SU-DHL-6 (cell line): ENCODE results near the gene CYP19A1.

Experiments
- CTCF ChIP-seq: fragments of 200-600 bp; sonication (generic); IDR thresholded peaks from one replicate; pipeline ENCODE4 v1.5.1; 2017; ENCODE audit warnings: antibody characterized with exemption, mild to moderate bottlenecking, low read length, moderate library complexity; ENCODE audit not compliant: insufficient read depth, poor library complexity, severe bottlenecking
- EZH2phosphoT487 ChIP-seq: fragments of 200-600 bp; sonication (generic), shearing (Covaris generic); conservative IDR thresholded peaks from 2 replicates; pipeline ENCODE4 v1.6.1; 2018; ENCODE audit warnings: mild to moderate bottlenecking, antibody characterized with exemption, low read length, moderate library complexity, mixed read lengths

GRCh38 chr15:51263726-51264125, 74.7 kb downstream of the CYP19A1 start:
- TF ChIP-seq CTCF, result no peak
- no peak for TF ChIP-seq EZH2phosphoT487
